Endodermal cell (in vitro differentiated cells): ENCODE measurements around the gene SIAH1. TPM values are rescaled to one million over a fixed set of nuclear protein-coding genes. Genes with fewer than 3 reads are reported as not detected.

ENCODE experiments used
- DNase-seq: peaks from one replicate; pipeline ENCODE4 v3.0.0-alpha.2; 2017
- H3K27ac ChIP-seq: 2 replicates; pipeline ENCODE4 v1.5.1; 2013; ENCODE audit warnings: mild to moderate bottlenecking, low read depth, low read length, moderate library complexity
- H3K27me3 ChIP-seq: 2 replicates; pipeline ENCODE4 v1.6.1; 2013; ENCODE audit warnings: mild to moderate bottlenecking, low read length, moderate library complexity; ENCODE audit not compliant: insufficient read depth, control insufficient read depth, poor library complexity, severe bottlenecking
- H3K36me3 ChIP-seq: 2 replicates; pipeline ENCODE4 v1.7.0; 2013; ENCODE audit warnings: mild to moderate bottlenecking, low read length, moderate library complexity; ENCODE audit not compliant: control insufficient read depth, insufficient read depth
- H3K4me1 ChIP-seq: one replicate; pipeline ENCODE4 v1.7.0; 2013; ENCODE audit warnings: low read length; ENCODE audit not compliant: control insufficient read depth, insufficient read depth
- H3K4me3 ChIP-seq: 2 replicates; pipeline ENCODE4 v1.5.1; 2013; ENCODE audit warnings: mild to moderate bottlenecking, low read length, moderate library complexity
- H3K9ac ChIP-seq: 2 replicates; pipeline ENCODE4 v1.6.1; 2013; ENCODE audit warnings: mild to moderate bottlenecking, low read length, moderate library complexity; ENCODE audit not compliant: poor library complexity, severe bottlenecking; ENCODE audit errors: extremely low read depth
- H3K9me3 ChIP-seq: 2 replicates; pipeline ENCODE4 v1.6.1; 2013; ENCODE audit warnings: mild to moderate bottlenecking, low read length, moderate library complexity; ENCODE audit not compliant: control insufficient read depth
- H3K27ac Mint-ChIP-seq: 2 replicates; pipeline ENCODE4 v1.8.0; 2020; ENCODE audit warnings: mixed read lengths
- H3K27me3 Mint-ChIP-seq: 2 replicates; pipeline ENCODE4 v1.8.0; 2021; ENCODE audit warnings: mild to moderate bottlenecking, mixed read lengths; ENCODE audit not compliant: insufficient read depth
- H3K36me3 Mint-ChIP-seq: 2 replicates; pipeline ENCODE4 v1.8.0; 2020; ENCODE audit warnings: low read depth, mixed read lengths
- H3K4me1 Mint-ChIP-seq: 2 replicates; pipeline ENCODE4 v1.8.0; 2020; ENCODE audit warnings: mixed read lengths
- H3K4me3 Mint-ChIP-seq: 2 replicates; pipeline ENCODE4 v1.8.0; 2020; ENCODE audit warnings: mild to moderate bottlenecking, moderate library complexity, mixed read lengths
- H3K9me3 Mint-ChIP-seq: 2 replicates; pipeline ENCODE4 v1.8.0; 2020; ENCODE audit warnings: mild to moderate bottlenecking, mixed read lengths
- WGBS, 2 experiments: methylation state at CpG; one replicate each; pipeline versions ENCODE4 v1.1.5 to v1.1.7; 2013; ENCODE audit warnings: missing lambda C conversion rate in 2 of 2, mixed read lengths in 1 of 2; ENCODE audit not compliant: insufficient coverage in 1 of 2, insufficient read length in 1 of 2; 5-methylcytosine and 5-hydroxymethylcytosine counted together
- total RNA-seq, 2 donors: library from RNA; stranded (reverse); fragmentation: NEBNext Ultra II Directional in 1 of 2; extraction: Animal tissue kit (Norgen Biotek cat#: 25700) in 1 of 2; gene quantifications; 2 replicates in 1 of 2; 3 replicates in 1 of 2; pipeline ENCODE4 v1.2.1, GENCODE V29; 2021
- TF ChIP-seq, protein P1 (sequence below): fragments of 200-600 bp; sonication (generic); conservative IDR thresholded peaks from 2 replicates; pipeline ENCODE4 v1.5.0; 2021; ENCODE audit warnings: antibody characterized with exemption, mild to moderate bottlenecking

The SIAH1 gene
- total RNA-seq, 2 donors from 2014 or later: 32.8 to 37.5 TPM

DNA sequence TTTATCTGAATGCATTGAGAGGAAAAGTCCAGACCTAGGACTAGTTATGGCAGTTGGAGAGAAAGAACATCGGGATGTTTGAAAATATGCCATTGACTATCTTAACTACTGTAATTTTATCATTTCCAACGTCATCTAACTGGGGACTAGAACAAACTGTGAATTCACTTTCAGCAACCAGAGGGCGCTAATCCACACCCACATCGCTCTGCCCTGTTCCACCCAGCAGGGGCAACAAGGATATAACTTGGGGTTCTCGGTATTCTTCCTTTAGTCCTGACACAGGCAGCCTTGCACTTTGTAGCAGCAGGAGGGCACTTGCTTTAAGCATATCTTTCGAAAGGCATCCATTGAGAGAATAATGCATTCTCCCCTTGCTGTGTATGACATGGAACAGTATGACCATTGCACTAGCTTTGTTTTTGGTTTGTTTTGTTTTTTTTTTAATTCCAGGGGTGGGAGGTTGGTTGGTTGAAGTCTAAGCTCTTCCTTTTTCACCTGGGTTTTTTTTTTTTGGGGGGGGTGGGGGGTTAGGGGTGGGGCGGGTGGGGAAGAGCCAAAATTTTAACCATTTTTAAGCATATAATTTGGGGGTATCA is 31.5 kb downstream of the SIAH1 start:
- H3K27me3 Mint-ChIP-seq: no peaks in the 10 kb centered on the region
- H3K9me3 Mint-ChIP-seq: no peaks in the 10 kb centered on the region
- 14 to 34% methylated on average over 3 to 6 of the region's 7 CpGs for WGBS, 2 experiments
- peak; percentile 87 for DNase-seq
- no peak overlapping the region for H3K4me3 ChIP-seq
- no peaks in the 10 kb centered on the region for H3K9me3 ChIP-seq
- H3K36me3 ChIP-seq: peaks cover 77% of the 10 kb centered on the region
- peak overlapping the region; percentile 64 for H3K27ac Mint-ChIP-seq
- H3K27ac ChIP-seq: no peak overlapping the region
- H3K36me3 Mint-ChIP-seq: peaks cover 42% of the 10 kb centered on the region
- no peaks in the 10 kb centered on the region for H3K4me1 ChIP-seq
- no peak overlapping the region for H3K4me3 Mint-ChIP-seq
- H3K27me3 ChIP-seq: no peaks in the 10 kb centered on the region
- no peaks in the 10 kb centered on the region for H3K4me1 Mint-ChIP-seq
- TF ChIP-seq, protein P1, sequence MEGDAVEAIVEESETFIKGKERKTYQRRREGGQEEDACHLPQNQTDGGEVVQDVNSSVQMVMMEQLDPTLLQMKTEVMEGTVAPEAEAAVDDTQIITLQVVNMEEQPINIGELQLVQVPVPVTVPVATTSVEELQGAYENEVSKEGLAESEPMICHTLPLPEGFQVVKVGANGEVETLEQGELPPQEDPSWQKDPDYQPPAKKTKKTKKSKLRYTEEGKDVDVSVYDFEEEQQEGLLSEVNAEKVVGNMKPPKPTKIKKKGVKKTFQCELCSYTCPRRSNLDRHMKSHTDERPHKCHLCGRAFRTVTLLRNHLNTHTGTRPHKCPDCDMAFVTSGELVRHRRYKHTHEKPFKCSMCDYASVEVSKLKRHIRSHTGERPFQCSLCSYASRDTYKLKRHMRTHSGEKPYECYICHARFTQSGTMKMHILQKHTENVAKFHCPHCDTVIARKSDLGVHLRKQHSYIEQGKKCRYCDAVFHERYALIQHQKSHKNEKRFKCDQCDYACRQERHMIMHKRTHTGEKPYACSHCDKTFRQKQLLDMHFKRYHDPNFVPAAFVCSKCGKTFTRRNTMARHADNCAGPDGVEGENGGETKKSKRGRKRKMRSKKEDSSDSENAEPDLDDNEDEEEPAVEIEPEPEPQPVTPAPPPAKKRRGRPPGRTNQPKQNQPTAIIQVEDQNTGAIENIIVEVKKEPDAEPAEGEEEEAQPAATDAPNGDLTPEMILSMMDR: peak; percentile 97
- H3K9ac ChIP-seq: no peak overlapping the region

DNA sequence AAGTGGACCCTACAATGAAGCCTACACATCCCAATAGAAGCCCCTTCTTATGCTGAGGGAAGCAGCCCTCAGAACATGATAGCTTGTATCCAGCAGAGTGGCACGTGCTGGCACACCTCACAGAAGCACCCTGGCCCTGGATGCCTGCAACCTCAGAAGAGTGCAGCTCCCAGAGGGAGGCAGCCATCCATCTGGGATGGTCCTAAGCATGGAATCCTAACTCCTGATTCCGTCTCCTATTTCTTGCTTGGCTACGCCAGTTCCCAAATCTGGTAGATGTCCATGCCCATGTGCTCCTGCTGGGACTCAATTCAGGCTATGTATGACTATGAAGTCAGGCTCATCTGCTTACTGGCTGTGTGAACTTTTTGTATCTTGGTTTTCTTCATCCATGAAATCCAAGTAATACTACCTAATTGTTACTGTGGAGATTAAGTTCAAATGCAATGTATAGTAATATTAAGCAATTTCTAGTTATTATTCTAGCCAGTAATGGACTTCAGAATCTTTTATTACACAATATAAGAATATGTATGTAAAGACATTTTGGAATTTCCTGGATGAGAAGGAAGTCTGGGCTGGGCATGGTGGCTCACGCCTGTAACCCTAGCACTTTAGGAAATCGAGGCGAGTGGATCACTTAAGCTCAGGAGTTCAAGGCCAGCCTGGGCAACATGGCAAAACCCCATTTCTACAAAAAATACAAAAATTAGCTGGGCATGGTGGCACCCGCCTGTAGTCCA is 32.4 kb downstream of the SIAH1 start:
- H3K36me3 Mint-ChIP-seq: peaks cover 46% of the 10 kb centered on the region
- no peaks in the 10 kb centered on the region for H3K9me3 Mint-ChIP-seq
- H3K27ac Mint-ChIP-seq: no peak overlapping the region

GRCh38 chr16:48350736-48351135 is 34.5 kb downstream of the SIAH1 start:
- Histone ChIP-seq H3K36me3 (peaks cover 68% of the 10 kb centered on the region), H3K9me3 (no peaks in the 10 kb centered on the region), H3K27me3 (no peaks in the 10 kb centered on the region), H3K4me3 (no peak overlapping the region), H3K27ac (no peak overlapping the region), H3K4me1 (no peaks in the 10 kb centered on the region), H3K9ac (no peak overlapping the region)
- Mint-ChIP-seq H3K4me3 (no peak overlapping the region), H3K9me3 (no peaks in the 10 kb centered on the region), H3K27me3 (no peaks in the 10 kb centered on the region), H3K36me3 (peaks cover 58% of the 10 kb centered on the region), H3K27ac (peak overlapping the region; percentile 37), H3K4me1 (no peaks in the 10 kb centered on the region)
- DNase-seq: peak; percentile 43
- TF ChIP-seq, protein P1: no peak
- WGBS, 2 experiments: 93% methylated on average over 3 of the region's 3 CpGs

More for the DNA sequence above, 32.4 kb downstream of the SIAH1 start:
- H3K4me1 Mint-ChIP-seq: no peaks in the 10 kb centered on the region
- peaks cover 74% of the 10 kb centered on the region for H3K36me3 ChIP-seq
- no peaks in the 10 kb centered on the region for H3K9me3 ChIP-seq
- H3K4me1 ChIP-seq: no peaks in the 10 kb centered on the region
- no peaks in the 10 kb centered on the region for H3K27me3 ChIP-seq
- WGBS, 2 experiments: 89 to 92% methylated on average over 3 to 7 of the region's 7 CpGs
- H3K4me3 ChIP-seq: no peak overlapping the region
- H3K4me3 Mint-ChIP-seq: no peak overlapping the region
- H3K9ac ChIP-seq: no peak overlapping the region
- no peaks in the 10 kb centered on the region for H3K27me3 Mint-ChIP-seq
- no peak overlapping the region for H3K27ac ChIP-seq
- TF ChIP-seq, protein P1: no peak
- no peak for DNase-seq
